COLO668 (cell line): ENCODE results near the gene GFI1.
"Not testable (repeated sequence)": the region's sequence is repeated elsewhere in the genome, so short reads cannot be mapped to it uniquely, and the experiment has no call there.

Experiments
- DNase-seq: peaks from one replicate; lab custom pipeline; 2025; ENCODE audit not compliant: unreplicated experiment; lab: John Stamatoyannopoulos, UW

Gene GFI1

DNA sequence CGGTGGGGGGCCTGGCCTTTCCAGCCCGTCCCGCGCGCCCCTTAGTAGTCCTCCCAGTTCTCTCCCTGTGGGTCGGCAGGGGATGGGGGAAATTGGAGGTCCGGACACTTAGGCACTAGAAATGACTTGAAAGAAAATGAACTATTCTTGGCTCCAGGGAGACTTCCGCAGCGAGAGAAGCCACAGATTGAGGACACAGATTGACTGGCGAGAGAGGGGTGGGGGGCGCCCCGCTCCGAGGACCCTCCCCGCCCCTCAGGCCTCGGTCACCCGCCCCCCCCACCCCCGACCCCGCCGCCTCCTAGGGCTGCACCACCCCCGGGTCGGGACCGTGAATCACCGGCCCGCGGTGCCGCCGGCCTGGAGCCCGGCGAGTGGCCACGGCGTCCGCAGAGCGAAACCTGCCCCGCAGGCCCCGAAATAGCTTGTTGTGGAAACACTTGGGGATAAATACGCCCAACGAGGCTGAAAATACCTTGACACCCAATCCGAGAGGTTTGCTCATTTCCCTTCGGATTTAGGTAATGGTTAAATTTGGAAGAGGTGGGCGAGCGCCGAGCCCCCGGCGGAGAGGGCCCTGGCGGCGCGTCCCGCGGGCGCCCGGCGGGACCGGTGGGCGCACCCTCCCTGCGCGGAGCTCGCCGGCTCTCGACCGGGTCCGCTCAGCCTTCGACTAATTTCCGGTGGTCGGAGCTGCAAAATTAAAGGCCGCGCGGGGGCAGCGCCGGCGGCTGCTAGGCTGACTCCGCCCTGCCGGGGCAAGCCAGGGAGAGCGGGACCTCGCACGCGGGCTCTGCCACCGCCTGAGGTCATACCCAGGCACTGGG, at the start of gene GFI1:
GFI1 (minus strand) TSS at position 675 of the 827 bp plus-strand sequence. CDS start 3,438 bp downstream, outside the sequence.
- DNase-seq = peak; percentile 82

DNA sequence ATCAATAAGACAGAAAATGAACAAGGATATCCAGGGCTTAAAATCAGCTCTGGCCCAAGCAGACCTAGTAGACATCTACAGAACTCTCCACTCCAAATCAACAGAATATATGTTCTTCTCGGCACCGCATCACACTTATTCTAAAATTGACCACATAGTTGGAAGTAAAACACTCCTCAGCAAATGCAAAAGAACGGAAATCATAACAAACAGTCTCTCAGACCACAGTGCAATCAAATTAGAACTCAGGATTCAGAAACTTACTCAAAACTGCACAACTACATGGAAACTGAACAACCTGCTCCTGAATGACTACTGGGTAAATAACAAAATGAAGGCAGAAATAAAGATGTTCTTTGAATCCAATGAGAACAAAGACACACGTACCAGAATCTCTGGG, 45.6 kb upstream of the GFI1 start:
- DNase-seq = not testable (repeated sequence)

DNA sequence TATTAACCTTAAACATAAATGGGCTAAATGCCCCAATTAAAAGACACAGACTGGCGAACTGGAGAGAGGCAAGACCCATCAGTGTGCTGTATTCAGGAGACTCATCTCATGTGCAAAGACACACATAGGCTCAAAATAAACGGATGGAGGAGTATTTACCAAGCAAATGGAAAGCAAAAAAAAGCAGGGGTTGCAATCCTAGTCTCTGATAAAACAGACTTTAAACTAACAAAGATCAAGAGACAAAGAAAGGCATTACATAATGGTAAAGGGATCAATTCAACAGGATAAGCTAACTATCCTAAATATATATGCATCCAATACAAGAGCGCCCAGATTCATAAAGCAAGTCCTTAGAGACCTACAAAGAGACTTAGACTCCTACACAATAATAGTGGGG, 45.2 kb upstream of the GFI1 start:
- DNase-seq = not testable (repeated sequence)

DNA sequence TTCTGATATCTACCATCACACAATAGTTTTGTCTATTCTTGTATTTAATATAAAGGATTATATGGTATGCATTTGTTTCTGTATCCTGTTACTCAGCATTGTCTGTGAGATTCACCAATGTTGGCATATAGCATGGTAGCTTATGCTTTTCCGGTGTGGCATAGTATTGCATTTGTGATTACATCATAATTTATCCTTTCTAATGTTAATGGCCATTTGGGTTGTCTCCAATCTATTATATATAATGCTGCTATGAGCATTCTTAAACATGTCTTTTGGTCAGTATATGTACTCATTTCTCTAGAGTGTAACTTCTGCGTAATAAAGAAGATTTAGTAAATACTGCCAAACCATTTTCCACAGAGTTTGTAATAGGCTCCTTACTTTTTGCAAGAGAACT, 40.9 kb upstream of the GFI1 start:
- DNase-seq = no peak

DNA sequence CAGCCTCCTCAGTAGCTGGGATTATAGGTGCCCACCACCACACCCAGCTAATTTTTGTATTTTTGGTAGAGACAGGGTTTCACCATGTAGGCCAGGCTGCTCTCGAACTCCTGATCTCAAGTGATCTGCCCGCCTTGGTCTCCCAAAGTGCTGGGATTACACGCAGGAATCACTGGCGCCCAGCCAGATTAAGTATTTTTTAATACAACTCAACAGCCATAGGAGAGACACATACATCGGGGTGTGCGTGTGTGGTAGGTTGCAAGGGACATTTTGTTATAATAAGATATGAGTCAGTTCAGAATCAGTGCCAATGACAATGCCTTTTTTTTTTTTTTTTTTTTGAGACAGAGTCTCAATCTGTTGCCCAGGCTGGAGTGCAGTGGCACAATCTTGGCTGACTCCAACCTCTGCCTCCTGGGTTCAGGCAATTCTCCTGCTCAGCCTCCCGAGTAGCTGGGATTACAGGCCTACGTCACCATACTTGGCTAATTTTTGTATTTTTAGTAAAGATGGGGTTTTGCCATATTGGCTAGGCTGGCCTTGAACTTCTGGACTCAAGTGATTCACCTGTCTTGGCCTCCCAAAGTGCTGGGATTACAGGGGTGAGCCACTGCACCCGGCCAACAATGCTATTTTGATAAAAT, 38.3 kb upstream of the GFI1 start:
- DNase-seq = not testable (repeated sequence)

DNA sequence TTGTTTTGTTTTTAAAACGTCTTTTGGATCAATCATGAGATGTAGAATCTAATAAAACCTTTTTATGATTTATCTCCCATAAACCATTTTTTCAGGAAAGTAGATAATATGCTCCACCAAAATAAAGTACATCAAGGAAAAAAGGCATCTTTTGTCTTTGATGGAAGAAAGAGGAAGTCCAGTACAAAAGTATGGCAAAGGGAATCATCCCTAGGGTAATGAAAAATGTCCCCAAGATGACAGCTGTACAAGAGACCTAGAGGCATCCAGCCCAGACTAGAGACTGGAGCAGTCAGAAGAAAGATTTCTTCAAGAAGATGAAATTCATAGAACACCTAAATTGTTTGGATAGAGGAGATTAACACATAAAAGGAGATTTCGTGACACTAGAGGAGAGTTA, 32.3 kb upstream of the GFI1 start:
- DNase-seq = no peak

DNA sequence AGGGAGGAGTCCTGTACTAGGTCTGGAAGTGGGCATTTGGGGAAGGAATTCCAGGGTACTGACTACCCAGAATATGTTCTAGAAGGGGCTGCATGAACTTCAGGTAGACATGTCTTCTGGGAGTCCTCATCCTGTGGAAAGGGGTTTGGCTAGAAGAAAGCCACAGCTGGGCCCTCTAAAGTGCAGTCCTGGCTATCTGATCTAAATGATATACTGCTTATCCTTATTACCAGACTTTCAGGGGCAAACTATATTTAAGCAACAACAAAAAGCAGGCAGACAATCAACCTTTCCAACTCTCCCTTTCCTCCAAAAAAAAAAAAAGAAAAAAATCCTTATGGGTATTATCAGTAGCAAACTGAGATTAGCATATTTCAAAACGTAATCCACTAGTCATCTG, 29.8 kb upstream of the GFI1 start:
- DNase-seq = no peak

DNA sequence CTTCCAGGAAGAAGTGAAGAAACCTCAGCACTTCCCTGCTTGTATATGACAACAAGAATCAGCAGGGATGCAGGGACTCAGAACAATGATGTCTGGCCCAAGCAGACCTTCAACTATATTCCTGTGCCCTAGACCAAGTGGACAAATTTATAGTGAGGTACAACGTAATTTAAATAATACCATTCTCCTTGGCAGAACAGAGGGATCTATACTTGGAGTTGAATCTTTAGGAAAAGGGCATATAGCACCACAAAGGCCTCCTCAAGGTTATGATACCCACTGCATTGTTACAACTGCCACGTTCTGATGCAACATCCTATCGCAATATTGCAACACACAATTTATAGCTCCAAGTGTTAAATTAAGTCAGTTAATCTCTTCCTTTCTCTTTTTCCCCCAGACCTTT, 29.1 kb upstream of the GFI1 start:
- no peak for DNase-seq

DNA sequence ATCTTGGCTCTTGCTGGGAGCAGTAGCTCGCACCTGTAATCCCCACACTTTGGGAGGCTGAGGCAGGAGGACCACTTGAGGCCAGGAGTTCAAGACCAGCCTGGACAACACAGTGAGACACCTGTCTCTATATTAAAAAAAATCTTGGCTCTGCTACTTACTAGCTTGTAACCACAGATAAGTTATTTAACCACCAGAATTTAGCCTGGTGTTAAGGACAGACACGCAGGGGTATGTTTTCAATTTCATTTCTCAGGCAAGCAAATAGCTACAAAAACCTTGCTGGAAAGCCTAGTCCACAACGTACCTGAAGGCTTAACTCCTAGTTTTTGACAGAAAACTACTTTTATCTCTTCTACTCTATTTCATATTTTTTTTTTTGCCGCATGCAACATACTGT, 24.8 kb upstream of the GFI1 start:
- no peak for DNase-seq

DNA sequence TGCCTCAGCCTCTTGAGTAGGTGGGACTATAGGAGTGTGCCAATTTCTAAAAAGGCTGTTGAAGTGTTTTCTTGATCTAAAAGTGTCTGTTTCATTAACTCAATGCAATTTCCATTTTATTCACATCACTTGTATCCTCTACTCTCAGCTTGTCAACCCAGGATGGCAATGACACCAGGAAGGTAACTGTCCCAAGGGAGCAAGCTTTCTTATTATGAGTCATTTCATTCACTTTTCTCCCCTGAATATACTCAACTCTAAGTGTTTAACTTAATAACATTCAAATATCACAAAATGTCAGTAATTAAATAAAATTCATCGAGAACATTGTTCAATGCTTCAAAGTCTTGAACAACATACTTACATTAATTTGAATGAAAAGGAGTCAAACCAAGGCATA, 22.9 kb upstream of the GFI1 start:
- no peak for DNase-seq

DNA sequence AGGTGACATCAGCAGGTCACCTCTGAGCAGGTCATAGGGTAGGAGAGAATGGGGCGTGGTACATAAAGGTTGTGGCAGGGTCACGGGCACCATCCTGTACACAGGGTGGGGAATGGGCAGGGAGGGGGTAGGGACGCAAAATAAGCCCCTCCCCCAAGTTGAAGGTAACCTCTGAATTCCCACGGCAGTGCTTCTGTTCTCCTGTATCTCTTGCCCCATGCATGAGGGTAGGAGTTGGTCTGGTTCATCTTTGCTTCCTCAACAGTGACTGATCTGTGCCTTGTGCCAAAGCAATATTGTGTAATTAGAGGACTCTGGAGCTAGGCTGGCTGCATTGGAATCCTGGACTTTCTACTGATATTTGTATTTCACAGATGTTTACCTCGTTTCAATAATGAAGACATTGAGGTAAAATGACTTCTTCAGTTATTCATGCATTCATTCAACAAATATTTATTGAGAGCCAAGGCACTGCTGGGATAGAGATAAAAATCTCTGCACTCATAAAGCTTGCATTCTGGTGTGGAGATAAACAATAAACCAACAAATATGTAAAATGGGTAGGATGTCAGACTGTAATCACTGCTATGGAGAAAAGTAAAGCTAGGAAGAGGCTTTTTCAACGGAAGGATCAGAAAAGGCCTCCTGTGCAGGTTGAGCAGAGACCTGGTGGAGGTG, 18.4 kb upstream of the GFI1 start:
- no peak for DNase-seq

DNA sequence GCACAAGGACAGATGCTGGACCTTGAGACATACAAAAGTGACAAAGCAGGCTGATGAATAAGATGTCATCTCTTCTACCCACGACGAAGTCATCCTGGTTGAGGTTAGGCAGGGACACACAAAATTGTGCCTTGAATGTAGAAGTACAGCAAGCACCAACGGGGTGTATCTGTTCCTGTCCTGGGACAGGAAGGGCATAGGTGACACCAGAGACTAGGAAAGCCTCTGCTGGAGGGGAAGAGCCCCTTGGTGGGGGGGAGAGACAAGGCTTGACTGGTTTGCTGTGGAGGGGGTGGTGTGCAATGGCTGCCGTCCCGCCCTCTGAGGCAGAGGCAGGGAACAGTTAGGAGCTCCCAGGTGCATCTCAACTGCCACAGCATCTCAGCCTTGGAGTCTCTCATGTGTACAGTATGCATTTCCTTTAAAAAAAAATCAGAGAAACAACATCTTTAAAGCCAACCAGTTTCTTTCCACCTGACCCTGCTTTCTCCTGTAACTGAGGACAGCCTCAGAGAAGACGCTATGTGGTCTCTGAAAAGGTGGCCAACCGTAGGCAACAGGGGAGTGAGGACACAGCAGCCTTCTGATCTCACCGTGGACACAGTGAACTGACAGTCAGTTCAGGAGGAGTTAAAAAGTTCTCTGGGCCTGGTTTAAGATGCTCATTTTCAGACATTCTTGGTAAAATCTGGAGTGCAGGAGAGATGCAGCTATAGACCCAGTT, 17.7 kb upstream of the GFI1 start:
- DNase-seq = no peak

DNA sequence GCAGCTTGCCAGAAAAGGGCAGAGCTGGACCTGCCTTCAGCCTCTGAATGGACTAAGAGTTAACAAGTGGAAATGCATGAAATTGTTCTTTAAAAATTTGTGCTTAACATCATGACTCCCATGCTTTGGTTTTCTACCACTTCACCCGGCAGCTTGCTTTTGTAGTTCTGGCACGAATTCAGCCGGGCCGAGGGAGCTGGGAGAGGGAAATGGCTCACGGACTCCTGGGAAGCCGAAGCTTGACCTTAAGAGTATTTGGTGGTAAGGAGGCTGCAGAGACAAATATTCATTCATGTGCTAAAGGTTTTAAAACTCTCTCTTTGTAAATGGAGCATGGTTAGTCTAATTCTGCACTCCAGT, 17.2 kb upstream of the GFI1 start:
- DNase-seq = no peak

DNA sequence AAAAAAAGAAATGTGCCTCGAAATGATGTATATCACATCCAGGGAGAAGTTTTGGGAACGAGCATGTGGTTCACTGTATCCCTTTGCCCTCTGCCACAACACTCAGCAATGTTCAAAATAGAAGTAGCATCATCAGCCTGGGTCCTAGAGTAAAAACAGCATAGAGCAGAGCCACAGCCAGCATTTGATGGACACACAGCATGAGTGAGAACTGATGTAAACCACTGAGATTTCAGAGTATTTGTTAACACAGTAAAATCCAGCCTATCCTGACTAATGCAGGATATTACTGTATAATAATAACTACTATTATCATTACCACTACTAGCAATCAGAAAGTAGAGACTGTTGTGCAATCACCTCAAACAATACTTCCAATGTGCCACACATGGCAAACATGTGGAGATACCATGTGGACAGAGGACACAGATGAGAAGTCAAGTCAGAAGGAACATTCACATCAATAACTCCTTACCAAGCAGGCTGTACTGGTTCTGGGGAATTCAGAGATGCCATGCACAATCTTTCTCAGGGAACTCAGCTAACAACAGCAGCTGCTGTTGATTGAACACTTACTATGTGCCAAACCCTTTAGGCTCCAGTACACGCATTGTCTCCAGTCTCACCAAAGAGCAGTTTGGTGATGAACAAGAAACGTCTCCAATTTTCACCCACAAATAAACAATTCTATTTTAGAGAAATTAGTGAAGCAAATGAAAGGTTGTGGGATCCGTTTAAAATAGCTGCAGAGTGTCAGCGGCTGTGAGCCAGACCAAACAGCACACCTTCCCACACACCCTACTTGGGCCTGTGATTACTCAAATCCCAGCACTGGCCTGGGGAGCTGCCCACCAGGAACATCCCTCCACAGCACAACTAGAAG, 16.6 kb upstream of the GFI1 start:
- no peak for DNase-seq

DNA sequence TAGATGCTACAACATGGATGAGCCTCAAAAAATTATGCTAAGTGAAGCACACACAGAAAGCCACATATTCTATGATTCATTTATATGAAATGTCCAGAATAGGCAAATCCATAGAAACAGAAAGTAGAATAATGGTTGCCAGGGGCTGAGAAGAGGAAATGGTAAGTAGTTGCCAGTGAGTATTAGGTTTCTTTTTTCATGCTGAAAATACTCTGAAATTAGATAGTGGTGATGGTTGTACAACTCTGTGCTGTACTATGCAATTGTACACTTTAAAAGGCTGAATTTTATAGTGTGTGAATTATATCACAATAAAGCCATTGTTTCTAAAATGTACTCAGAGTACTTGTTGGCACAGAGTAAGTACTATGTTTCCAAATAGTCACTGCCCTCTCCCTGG, 15.5 kb upstream of the GFI1 start:
- DNase-seq = no peak

DNA sequence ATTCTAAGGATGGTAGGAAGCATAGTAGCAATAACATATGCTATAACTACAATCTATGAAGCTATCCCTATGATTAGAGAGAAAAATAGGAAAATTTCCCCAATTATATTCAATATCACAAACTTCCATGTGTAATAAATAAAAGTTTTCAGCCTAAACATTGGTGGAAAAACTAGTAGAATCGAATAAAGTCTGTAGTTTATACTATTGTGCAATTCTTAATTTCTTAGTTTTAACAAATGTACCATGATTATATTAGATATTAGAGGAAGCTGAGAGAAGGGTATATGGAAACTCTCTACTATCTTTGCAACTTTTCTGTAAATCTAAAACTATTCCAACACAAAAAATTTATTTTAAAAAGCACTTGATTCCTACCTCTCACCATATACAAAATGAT, 13.8 kb upstream of the GFI1 start:
- DNase-seq = no peak

DNA sequence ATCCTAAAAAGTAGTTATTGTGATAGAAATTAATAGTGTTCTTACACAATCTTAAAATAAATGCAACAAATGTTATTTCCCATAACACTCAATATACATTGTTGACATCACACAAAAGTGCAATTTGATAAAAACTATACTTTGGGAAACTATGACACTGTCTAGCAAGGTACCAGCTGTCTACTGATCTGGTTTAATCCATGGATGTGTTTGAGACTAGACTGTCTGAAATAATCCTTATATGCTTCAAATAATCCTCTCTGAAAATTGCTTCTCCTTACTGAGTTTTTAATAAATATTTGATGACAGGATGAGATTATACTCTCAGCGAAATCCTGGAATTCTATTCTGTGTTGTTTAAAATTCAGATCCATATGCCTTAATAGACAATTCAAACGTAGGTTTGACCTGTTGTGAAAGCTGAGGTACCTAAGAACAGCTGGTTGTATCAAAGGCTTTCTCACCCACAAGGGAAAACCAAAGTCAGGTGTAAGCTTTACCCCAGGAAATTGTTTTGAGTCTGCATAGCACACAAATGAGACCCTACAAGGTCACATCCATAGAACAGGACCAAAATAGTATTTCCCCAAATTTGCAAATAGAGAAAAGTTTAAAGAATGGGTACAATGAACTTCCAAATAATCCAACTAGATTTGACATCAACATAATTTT, 8.8 kb upstream of the GFI1 start:
- DNase-seq = no peak

DNA sequence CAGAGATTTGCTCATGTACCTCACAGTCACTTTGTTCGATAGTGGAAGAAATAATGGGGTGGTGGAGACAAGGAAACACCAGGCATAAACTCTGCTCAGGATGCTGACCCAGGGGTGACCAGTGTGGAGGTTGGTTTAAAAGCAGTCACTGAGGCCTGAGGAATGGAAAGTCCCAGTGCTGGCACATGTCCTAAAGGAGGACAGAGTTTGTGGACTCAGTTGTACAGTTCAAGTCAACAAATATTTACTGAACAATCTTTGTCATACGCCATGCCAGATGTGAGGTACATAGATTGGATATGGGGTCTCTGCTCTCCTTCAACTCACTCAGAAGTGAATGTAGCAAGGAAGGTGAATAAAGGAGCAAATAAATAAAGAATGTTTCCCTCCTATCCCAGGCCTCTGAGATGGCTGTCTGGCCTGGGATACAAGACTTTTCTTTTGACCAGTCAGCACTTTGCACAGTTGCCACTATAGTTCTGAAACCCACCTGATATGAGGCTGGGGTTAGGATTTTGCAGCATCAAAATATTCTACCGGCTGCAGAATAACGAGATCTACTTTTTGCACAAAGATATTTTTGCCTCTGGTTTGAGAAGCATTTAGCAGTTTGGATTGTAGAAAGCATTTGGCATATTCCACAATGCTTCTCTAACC, 7.9 kb upstream of the GFI1 start:
- no peak for DNase-seq

DNA sequence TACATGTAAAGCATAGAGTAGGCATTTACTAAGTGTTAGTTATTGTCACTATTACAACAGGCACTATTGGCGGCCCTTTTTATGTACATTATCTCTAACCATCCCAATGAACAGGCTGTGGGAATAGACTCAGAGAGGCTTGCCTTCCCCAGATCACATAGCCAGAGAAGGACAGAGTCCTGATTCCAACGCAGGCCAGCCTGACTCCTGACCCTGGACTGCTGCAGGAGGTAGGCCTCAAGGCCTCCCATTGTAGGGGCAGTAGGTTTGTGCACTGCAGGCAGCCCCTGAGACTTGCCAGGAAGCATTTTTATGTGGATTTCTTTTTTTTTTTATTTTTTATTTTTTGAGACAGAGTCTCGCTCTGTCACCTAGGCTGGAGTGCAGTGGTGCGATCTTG, 6.4 kb upstream of the GFI1 start:
- DNase-seq = no peak

DNA sequence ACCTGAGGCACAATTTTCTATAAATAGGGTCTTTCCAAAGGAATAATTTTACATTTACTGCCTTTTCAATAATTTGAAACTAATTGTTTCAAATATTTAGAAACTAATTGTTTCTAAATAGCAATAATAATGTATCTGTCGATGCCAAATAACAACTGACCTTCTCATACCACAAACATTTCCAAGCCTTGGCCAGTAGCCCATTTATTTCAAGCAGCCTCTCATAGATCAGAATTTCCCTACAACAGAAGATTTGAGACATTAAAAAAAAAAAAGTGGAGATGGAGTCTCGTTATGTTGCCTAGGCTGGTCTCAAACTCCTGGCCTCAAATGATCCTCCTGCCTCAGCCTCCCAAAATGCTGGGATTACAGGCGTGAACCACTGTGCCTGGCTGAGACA, 2.1 kb upstream of the GFI1 start:
- DNase-seq = no peak
